CD4-positive, alpha-beta T cell treated with Interleukin-6 for 4 hours (primary cell): ENCODE measurements around the gene IGSF5.
"Not testable (repeated sequence)": the region's sequence is repeated elsewhere in the genome, so short reads cannot be mapped to it uniquely, and the experiment has no call there.

Source experiments
- DNase-seq: peaks from one replicate; pipeline ENCODE4 v3.0.0-alpha.2; 2020; ENCODE audit warnings: mixed read lengths

Gene IGSF5

DNA sequence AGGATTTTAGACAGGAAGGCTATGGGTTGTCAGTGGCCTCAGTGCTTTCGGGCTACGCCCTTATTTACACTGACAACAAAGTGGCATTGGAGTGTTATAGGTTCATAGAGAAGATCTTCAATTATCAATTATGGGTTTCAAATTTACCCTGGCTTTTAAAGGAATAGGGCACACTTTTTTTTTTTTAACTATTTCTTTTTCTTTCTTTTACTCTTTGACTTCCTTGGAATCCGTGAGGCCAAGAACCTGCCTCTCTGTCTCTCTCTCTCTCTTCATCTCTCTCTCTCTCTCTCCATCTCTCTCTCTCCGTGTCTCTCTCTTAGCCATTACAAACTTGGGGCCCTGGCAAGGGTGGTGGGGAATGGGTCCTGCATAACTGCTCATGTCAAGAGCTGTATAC lies at the start of gene IGSF5:
TSS of gene IGSF5 (plus strand) at position 301 of the 400 bp plus-strand sequence. CDS start 327 bp downstream, outside the sequence.
- not testable (repeated sequence) for DNase-seq

DNA sequence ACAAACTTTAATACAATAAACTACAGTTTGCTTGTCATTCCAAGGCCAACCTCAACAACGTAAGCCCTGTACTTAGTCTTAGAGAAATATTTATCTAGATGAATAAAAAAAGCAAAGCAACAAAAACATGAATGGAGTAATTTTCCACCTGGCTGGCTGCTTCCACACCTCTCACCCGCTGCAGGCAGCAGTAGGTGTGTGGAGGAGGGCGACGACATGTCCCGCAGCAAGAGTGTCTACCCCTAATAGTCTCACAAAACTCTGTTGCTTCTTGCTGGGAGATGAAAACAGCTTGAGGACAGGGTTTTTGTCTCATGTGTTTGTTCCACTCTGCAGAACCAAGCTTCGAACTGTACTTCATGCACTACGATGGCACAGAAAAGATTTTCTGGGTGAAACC lies 48.8 kb upstream of the IGSF5 start:
- no peak for DNase-seq

DNA sequence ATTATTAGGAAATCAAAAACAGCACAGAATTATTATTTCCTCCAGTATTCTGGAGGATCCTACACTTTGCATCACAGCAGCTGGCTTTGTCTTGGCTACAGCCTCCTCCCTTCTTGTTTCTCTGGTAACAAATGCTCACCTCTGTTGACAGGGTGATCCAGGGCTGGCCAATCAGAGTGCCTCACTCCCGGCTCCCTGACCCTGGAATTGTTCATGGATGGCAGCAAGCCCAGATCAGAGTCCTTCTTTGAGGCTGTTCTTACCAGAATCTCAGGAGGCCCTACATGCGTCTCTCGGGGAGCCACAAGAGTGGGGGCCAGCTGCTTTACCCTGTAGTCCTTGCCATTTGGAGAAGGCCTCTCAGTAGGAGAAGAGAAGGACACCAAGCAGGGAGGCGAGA lies 48.4 kb upstream of the IGSF5 start:
- DNase-seq = no peak

DNA sequence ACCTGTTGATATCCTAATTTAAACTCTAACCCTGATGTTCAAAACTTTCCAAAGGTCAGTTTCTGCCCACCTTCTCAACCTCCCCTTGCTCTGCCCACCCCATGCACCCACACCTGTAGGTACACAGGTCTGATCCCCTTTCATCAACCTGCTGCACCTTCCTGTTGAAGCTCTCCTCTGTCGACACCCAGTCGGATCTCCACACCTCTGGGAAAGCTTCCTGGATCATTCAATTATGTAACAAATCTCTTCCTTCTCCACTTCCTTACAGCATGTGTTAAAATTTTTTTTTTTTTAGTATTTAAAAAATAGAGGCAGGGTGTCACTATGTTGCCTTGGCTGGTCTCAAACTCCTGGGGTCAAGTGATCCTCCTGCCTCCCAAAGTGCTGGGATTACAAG lies 44.7 kb upstream of the IGSF5 start:
- DNase-seq = no peak

DNA sequence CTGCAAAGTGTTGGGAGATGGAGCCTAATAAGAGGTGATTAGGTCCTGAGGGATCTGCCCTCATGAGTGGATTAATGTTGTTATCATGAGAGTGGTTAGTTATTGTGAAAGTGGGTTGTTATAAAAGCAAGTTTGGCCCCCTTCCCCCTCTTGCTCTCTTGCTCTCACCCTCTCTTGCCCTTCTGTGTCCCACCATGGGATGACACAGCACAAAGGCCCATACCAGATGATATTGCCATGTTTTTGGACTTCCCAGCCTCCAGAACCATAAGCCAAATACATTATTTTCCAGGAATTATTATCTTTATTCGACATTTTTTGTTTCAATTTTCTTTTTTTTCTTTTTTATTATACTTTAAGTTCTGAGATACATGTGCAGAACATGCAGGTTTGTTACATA lies 41.4 kb upstream of the IGSF5 start:
- no peak for DNase-seq

GRCh38 chr21:39705849-39706248 lies 39.1 kb upstream of the IGSF5 start:
- DNase-seq = no peak

DNA sequence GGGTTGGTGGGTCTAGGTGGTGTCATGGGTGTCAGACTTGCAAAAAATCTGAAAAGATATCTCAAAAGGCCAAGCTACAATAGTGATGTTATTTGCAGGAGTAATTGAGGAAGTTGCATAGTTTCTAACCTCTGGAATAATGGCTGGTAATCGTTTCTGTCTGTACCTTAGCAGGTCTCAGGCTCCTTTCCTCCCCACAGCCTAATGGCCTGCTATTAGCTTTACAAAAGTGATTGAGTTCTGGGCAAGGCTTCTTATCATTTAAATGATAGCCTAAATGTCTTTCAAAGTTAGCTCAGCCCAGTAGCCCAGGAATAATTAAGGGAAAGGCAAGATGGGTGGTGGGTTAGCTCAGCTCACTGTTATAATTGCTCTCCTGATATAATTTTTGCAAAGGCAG lies 37.7 kb upstream of the IGSF5 start:
- DNase-seq = no peak

- DNase-seq = no peak
These were observed 34.1 kb upstream of the IGSF5 start for GRCh38 chr21:39710866-39711265.

- no peak for DNase-seq
These were observed 32.7 kb upstream of the IGSF5 start for GRCh38 chr21:39712273-39712672.

DNA sequence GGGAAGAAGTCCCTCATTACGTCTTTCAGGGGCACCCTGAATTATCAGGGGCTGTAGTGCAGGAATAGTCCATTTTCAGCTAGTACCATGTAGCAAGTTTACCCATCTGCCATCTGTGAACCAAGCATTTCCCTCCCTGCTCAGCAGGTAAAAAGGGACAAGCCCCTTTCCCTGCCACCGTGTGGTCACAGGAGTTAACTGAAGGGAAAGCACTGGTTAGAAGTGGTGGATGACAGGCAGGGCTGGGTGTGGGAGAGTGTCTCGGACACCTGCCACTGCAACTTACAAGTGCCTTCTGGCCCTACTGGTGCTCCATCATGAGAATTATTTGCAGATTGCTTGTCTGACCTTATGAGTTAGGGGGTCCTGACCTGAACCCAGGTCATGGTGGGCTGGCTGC lies 32.0 kb upstream of the IGSF5 start:
- DNase-seq = no peak

GRCh38 chr21:39713905-39714304 lies 31.1 kb upstream of the IGSF5 start:
- no peak for DNase-seq

DNA sequence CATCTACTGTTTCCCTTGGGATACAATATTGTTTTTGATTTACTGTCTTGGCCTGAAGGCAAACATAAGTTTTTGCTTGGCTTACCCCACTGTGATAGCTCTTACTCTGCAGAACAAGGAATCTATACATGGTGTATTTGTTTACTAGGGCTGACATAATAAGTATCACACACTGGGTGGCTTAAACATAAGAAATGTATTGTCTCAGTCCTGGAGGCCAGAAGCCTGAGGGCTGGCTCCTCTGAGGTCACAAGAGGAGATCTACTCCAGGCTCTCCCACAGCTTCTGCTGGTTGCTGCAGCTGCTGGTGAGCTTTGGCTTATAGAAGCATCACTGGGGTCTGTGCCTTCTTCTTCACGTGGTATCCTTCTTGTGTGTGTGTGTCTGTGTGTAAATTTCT lies 30.7 kb upstream of the IGSF5 start:
- DNase-seq = no peak

DNA sequence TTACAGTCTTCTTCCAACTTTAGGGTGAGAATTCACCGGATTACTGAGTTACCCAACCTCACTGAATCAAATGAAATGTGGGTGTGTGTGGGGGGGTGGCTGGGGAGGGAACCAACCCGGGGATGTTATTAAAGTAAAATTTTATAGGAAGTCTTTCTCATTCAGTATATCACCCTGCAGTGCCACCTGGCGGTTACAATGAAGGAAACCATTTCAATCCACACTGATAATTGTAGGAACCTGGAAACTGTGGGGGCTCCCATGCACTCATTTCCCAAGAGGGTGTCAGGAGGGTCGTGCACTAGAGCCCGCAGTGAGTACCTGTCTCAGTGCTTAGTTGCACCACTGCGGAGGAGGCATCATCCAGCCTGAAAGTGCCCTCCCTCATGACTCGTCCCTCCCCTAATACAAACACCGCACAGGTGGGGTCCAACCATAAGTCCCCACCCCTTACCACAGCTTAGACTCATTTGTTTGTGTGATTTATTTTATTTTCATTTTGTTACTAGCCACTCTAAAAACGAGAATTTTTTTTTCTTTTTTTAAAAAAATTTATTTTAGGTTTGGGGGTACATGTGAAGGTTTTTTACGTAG lies 29.1 kb upstream of the IGSF5 start:
- DNase-seq = peak; percentile 32

DNA sequence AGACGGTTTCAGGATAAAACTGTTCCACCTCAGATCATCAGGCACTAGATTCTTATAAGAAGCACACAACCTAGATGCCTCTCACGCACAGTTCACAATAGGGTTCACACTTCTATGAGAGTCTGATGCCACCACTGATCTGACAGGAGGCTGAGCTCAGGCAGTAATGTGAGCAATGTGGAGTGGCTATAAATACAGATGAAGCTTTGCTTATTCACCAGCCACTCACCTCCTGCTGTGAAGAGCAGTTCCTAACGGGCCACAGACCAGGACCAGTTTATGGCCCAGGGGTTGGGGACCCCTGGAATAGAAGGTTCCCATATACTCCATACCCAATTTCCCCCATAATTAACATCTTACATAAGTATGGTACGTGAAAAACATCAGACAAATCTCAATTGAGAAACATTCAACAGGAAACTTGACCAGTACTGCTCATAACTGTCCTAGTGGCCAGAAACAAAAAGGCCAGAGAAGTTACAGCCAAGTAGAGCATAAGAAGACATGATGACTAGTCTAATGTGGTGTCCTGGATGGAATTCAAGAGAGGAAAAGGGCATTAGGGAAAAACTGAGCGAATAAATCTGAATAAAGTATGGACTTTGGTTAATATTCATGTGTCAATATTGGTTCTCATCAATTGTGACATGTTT lies 24.7 kb upstream of the IGSF5 start:
- DNase-seq = no peak

GRCh38 chr21:39721885-39722284 lies 23.1 kb upstream of the IGSF5 start:
- no peak for DNase-seq

- DNase-seq = no peak
These were observed 20.0 kb upstream of the IGSF5 start for GRCh38 chr21:39724944-39725343.

GRCh38 chr21:39726133-39726532 lies 18.9 kb upstream of the IGSF5 start:
- no peak for DNase-seq

GRCh38 chr21:39727401-39728120 lies 17.4 kb upstream of the IGSF5 start:
- DNase-seq = no peak

GRCh38 chr21:39728341-39728740 lies 16.6 kb upstream of the IGSF5 start:
- DNase-seq = no peak

GRCh38 chr21:39730418-39731157 lies 14.4 kb upstream of the IGSF5 start:
- DNase-seq = no peak

GRCh38 chr21:39736716-39737115 lies 8.3 kb upstream of the IGSF5 start:
- DNase-seq = no peak

DNA sequence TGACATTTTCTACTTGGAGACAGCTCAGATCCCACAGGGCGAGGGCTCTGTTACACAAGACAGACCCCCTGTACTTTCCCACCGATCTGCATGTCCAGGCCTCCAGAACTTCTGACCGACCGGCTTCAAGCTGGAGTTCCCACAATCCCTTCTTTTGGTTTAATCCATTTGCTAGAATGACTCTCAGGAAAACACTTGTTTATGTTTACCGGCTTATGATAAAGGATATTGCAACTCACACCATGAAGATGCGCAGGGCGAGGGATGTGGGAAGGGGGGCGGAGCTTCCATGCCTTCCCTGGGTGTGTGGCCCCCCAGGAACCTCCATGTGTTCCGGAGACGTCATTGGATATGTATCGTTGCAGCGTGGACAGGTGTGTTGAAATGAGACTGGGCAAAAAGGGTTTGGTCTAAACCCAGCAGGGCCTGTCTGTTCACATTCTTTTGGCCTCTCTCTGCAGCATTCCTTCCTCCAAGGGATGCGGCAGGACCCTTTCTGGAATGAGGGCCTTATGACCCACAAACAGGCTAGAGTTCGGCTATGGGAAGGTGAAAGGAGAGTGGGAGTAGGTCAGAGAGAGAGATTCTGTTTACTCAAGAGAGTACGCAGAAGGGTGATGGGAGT lies 7.5 kb upstream of the IGSF5 start:
- DNase-seq = no peak

- DNase-seq = no peak
These were observed 6.4 kb upstream of the IGSF5 start for GRCh38 chr21:39738566-39738965.
